Activated effector memory CD4-positive, alpha-beta T cell treated with Interleukin-2 at 50 U/mL for 16 hours (primary cell): ENCODE data around the gene ADISSP.

Experiments used
- DNase-seq: peaks from one replicate; pipeline ENCODE4 v3.0.0-alpha.2; 2020

ADISSP gene

GRCh38 chr20:3753501-3754275 lies 13.9 kb downstream of the ADISSP start:
- no peak for DNase-seq

- DNase-seq = peak; percentile 35
These were observed 14.5 kb downstream of the ADISSP start for GRCh38 chr20:3753098-3753497.

DNA sequence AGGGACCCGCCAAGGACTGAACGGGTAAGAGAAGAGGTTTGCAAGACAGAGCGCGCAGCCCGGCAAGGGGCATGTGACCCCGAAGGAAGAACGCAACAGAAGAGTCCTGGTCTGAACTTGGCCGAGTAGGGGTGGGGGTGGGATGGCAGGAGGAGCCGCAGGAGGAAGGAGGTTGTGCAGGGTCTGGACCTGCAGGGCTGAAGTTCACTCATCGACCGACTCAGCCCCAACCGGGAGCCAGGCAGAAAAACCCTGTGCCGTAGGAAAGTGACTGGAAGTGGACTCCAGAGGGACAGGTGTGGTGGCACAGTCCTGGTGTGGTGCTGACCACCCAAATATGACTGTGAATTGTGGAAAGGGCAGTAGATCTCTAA lies 15.2 kb downstream of the ADISSP start:
- DNase-seq = no peak

DNA sequence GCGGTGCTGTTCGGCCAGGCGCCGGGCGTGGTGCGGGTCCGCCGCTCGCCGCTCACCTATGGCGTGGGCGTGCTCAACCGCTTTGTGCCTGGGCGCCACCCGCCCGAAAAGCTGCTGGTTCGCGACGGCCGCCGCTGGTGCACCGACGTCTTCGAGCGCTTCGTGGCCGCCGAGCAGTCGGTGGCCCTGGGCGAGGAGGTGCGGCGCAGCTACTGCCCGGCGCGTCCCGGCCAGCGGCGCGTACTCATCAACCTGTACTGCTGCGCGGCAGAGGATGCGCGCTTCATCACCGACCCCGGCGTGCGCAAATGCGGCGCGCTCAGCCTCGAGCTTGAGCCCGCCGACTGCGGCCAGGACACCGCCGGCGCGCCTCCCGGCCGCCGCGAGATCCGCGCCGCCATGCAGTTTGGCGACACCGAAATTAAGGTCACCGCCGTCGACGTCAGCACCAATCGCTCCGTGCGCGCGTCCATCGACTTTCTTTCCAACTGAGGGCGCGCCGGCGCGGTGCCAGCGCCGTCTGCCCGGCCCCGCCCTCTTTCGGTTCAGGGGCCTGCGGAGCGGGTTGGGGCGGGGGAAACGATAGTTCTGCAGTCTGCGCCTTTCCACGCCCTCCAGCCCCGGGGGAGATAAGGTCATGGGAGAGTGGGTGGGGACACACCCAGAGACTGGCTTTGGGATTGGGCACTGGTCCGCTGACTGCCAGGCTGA lies 15.7 kb downstream of the ADISSP start:
- peak; percentile 52 for DNase-seq

DNA sequence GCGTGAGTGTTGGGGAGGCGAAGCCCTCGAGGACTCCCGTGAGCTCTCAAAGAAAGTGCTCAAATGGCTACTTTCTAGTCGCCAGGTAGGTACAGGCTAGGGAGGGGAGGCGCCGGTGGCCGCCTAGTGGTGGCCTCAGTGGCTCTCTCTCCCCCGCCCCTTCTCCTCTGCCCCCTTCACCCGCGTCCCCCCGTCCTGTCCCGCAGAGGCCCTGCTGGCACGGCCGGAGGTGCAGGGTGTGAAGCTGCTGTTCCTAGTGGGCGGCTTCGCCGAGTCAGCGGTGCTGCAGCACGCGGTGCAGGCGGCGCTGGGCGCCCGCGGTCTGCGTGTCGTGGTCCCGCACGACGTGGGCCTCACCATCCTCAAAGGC lies 16.3 kb downstream of the ADISSP start:
- DNase-seq = no peak

- DNase-seq = no peak
These were observed 17.6 kb downstream of the ADISSP start for GRCh38 chr20:3749689-3750531.

- DNase-seq = no peak
These were observed 18.4 kb downstream of the ADISSP start for GRCh38 chr20:3749087-3749688.

- no peak for DNase-seq
These were observed 19.5 kb downstream of the ADISSP start for GRCh38 chr20:3748073-3748472.

DNA sequence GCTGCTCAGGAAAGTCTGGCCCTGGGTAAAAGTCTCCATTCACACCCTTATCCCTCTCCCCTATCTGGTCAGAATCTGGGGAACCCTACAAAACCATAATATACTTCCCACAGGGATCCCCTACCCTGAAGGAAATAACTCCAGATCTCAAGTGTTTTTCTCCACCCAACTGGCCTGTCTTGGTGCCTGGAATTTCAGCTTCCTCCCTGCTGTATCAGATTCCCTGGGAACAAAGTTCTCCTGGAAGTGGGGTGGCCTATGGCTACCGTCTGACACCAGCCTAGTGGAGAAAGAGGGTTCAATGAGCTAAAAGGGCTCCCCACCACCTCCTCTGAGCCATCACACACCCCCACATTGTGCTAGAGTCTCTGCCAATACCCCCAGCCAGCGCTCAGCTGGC lies 20.1 kb downstream of the ADISSP start:
- DNase-seq = no peak

DNA sequence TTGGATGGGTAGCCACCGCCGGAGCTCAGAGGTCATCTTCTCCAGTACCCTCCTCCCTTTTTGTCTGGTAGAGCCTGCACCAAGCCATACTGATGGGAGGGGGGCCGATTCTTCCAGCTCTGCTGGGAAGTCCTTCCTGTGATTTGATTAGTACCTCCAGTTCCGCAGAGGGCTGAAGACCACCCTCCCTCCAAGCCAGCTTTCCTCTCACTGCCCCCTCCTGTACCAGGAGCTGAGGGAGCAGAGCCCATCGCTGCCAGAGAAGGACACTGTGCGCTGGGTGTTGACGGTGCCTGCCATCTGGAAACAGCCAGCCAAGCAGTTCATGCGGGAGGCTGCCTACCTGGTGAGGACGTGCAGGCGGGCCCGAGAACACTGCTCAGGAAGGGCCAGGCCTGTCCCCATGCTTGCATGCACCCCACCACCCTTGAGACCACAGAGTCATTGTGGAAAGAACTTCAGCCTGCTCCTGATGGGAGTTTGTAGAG lies 21.8 kb downstream of the ADISSP start:
- DNase-seq = no peak

DNA sequence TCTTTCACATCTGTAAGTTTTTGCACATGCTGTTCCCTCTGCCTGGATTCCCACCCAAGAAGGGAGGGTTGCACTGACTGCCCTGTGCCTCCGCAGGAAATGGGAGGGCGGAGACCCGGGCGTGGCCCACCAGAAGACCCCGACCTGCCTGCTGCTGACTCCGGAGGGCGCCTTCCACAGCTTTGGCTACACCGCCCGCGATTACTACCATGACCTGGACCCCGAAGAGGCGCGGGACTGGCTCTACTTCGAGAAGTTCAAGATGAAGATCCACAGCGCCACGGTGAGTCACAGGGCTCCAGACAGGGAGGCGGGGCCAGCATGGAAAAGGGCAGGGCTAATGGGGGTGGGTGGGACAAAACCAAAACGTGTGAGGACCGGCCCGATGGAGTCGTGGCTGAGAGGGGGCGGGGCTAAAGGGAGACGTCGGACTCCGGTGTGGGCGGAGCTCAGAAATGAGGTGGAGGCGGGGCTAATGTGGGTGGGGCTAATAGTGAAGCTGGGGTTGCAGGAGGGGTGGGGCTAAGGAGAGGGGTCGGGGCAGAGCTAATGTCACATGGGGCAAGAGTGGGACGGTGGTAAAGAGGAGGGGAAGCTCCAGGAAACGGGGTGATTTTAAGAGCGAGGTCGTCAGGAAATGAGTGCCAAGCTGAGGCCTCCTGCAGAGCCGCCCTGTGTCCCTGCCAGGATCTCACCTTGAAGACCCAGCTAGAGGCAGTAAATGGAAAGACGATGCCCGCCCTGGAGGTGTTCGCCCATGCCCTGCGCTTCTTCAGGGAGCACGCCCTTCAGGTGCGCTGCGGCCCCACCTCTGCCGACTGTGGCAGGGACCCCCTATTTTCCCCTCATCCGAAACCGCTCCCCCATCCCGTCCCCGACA lies 22.5 kb downstream of the ADISSP start:
- DNase-seq = peak; percentile 54

DNA sequence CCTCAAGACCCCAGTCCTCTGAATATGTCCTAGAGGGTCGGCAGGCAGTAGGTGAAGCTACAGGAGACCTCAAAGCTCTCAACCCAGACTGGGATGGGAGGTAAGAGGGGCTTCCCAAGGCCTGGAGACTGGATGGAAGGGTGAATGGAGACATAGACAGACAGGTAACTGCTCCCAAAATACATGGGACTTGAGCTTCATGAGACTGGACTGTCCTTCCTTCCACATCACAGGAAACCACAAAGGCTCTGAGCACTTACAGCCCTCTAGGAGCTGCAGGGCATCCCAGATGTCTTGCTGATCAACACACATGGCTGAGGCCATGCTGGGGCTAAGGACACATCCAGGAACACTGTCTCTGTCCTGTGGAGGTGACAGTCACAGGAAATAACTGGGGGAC lies 23.5 kb downstream of the ADISSP start:
- no peak for DNase-seq

DNA sequence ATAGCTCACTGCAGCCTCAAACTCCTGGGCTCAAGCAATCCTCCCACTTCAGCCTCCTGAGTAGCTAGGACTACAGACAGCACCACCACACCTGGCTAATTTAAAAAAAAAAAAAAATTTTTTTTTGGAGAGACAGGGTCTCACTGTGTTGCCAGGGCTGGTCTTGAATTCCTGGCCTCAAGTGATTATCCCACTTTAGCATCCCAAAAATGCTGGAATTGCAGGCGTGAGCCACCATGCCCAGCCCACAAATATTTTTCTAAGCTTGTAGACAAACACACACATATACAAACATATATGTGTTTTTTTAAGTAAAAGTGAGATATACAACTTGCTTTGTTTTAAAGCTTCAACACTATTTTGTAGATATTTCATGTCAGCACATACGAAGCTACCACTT lies 24.3 kb downstream of the ADISSP start:
- DNase-seq = no peak

GRCh38 chr20:3741836-3742458 lies 25.6 kb downstream of the ADISSP start:
- no peak for DNase-seq

- DNase-seq = no peak
These were observed 26.8 kb downstream of the ADISSP start for GRCh38 chr20:3740615-3741301.

DNA sequence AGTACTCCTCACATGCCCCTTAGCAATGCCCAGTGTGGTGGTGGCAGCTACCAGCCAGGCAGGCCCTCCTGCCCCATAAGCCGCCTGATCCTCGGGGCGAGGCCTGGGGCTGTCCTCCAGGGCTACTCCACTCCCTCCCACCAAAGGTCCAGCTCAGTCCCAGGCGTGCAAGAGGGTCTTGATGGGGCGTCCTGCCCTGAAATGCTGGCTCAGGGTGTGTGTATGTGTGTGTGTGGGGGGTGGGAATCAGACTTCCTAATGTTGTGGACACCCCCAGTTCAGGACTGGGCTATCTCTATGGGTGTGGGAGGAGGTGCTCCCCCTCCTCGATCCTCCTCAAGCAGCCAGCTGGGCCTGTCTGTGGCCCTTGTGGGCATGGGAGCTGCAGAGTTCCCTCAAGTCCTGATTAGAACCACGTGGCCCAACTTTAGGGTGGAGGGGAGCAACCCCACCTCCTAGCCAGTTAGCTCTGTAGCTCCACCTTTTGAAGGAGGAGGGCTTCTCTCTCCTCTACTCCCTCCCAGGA lies 27.6 kb downstream of the ADISSP start:
- no peak for DNase-seq

DNA sequence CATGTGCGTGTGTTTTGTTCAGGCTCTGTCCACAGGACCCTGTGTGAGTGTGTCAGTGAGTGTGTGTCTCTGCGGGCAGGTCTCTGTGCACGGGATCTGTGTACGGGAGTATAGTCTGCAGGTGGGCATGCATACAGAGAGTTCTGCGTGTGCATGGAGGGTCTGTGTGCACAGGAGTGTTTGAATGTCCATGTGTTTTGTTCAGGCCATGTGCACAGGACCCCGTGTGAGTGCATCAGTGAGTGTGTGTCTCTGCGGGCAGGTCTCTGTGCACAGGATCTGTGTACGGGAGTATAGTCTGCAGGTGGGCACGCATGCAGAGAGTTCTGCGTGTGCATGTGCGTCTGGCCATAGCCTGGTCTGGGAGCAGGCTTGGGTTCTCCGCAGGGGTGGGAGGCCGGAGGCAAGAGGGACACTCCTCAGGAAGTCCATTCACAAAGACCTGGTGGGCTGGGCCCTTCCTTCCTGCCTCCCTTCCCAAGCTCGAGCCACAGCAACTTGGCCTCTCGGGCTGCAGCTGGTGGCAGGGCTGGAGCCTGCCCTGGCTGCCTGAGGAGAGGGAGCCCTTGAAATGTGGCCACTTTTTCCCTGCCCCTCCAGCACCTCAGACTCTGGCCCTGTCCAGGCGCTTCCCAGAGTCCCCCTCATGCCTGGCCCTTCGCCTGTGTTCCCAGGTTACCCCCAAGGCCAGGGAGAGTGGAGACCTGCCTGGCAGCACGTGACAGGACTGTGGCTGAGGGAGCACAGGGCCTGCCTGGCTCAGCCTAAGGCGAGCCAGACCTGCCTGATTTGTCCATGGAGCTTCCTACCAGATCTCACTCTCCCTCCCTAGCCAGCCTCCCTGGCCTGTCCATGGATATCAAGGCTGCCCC lies 28.3 kb downstream of the ADISSP start:
- no peak for DNase-seq

DNA sequence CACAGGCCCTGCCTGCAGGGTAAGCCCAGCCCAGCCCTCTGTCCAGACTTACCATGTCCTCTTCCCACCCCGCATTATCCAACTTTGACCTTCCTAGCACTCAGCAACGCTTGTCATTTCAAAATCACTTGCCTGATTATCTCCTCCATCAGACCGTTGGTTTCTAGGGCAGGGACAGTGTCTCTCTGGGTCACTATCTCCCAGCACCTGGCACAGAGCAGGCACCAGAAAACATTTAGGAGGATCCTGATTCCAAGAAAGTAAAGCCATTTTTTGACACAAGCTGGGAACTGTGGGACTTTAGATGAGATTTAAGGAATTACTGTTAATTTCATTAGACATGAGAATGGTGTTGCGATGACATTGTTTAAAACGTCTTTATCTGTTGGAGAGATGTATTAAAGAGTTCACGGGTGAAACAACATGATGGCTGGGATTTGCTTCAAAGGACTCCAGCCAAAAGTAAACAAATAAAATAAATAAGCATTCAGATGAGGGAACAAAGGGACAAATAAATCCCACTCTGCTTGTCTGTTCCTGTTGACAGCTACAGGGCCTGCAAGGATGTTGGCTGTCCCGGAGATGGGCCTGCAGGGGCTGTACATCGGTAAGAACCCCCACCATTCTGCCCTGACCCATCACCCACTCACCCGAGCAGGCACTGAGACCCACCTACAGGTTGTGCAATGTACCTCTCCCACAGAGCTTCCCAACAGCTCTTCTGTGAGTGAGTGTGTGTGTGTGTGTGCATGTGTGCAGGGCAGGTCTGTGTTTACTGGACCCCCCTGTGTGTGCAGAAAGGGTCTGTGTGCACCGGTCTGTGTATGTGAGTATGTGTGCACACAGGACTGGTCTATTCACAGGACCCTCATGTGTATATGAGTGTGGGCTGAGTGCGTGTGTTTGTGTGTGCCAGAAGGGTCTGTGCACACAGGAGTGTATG lies 29.2 kb downstream of the ADISSP start:
- no peak for DNase-seq

GRCh38 chr20:3735768-3736167 lies 31.8 kb downstream of the ADISSP start:
- no peak for DNase-seq
